SK-N-MC (cell line): Measurements from ENCODE around the gene JMJD1C.

Experiments
- EZH2 ChIP-seq: fragments of 200-600 bp; sonication (generic); IDR thresholded peaks from one replicate; pipeline ENCODE4 v1.6.1; 2017; ENCODE audit warnings: antibody characterized with exemption
- FOXP2 ChIP-seq: optimal IDR thresholded peaks from 2 replicates; pipeline ENCODE3; 2011; ENCODE audit warnings: mild to moderate bottlenecking, moderate library complexity; ENCODE audit not compliant: insufficient read depth; ENCODE audit errors: extremely low read length, control extremely low read depth
- POLR2AphosphoS5 ChIP-seq: IDR thresholded peaks from 2 replicates; pipeline ENCODE4 v1.6.1; 2012; ENCODE audit warnings: mild to moderate bottlenecking, low read depth, low read length, borderline replicate concordance

- TF ChIP-seq POLR2AphosphoS5 (no peak), EZH2 (no peak), FOXP2 (no peak)
These were observed 251.2 kb downstream of the JMJD1C start for GRCh38 chr10:63214571-63214970.
